Medulla oblongata (tissue), 1 donor: ENCODE results near the gene CAB39L.
A peak's percentile ranks its signal among the peaks of the same experiment; 100 is the strongest.

Experiments
- DNase-seq: peaks from one replicate; pipeline ENCODE4 v3.0.0-alpha.2; 2015; ENCODE audit errors: extremely low spot score

CAB39L gene

DNA sequence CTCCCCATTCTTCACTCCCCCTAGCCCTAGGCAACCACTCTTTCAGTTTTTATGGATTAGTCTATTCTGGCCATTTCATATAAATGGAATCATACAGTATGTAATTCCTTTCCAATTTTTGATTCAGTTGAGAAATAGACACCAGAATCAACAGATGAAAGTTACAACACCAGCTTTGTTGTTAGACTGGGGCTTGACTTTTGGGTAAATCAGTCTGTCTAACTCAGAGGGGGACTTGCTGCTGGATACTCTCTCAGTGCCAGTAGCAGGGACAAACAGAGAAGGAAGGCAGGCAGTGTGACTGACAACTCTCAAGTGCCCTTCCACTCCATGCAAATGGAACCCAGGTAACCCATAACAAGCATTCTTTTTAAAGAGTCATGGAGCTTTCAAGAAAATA, 155.4 kb downstream of the CAB39L start:
- no peak for DNase-seq

DNA sequence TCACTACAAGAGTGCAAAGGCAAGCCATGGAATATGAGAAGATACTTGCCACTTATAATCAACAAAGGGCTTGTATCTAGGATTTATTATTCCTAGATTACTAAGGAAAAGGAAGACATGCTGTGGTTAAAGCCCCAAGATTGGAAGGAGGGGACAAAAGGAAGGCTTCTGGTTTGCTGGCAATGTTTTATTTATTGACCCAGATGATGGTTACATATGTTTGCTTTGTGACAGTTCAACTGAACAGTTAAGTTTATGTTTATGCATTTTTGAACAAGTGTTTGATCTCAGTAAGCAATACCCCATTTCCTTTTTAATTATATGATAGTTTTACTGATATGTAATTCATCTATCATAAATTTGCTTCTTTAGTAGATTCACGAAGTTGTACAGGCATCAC, 155.9 kb downstream of the CAB39L start:
- DNase-seq, result no peak

DNA sequence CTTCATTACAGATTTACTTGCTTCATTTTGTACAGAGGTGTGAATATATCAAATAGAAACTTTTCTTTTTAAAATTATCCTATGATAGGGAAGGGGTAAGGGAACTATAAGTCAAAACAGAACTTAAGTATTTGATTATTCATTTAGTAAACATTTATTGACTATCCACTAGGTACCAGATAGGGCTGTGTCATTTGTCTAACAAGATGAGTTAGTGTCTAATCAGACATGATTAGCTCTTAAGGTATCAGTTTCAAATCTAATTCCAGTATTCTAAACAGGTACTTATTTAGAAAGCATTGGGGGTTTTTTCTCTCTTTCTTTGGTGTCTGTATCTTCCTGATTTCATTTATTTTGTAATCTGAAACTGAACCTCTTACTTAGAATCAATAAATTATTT, 164.0 kb downstream of the CAB39L start:
- no peak for DNase-seq

DNA sequence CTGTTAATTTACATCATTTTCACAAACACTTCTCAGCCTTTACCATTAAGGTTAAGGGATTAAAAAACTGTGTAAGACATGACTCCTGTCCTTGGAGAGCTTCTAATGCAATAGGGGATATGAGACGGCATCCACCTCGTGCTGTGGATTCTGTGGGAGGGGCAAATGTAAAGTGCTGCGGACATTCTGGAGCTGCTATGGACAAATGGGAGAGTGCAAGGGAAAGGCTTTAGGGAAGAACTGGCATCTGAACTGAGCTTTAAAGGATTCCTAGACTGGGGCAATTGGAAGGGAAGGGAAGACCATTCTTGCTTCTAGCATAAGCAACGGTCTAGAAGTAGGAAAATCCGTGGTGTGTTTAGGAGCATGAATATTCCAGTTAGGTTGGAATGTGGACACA, 164.8 kb downstream of the CAB39L start:
- DNase-seq, result no peak

DNA sequence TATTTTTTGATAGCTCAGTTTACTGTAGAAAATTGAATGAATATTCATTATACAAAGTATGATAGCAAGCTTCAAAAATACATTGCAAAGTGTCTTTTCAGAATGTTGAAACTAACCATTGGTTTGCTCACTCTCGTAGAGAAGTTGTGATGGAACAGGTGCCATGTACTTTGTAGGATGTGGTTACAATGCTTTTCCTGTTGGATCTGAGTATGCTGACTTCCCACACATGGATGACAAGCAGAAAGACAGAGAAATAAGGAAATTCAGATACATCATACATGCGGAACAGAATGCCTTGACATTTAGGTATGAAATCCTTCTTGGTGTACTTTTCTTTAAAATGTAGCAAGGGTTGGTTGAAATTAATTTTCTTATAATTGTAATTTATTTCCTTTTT, 165.7 kb downstream of the CAB39L start:
- no peak for DNase-seq

DNA sequence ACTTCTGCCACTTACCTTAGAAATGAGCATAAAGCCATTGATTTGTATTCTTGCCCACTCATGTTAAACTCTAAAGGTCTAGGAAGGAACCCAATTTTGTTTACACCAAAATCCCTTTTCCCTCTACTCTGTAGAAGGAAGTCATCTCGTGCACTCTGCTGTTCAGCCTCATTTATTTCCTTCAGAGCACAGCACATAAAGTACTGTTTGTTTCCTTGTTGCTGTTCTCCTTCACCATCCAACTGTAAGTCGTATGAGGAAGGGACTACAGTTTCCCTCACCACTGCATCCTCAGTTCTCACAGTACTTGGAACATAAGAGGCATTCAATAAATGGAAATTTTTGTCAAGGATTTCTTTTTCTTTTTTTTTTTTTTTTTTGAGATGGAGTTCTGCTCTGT, 171.6 kb downstream of the CAB39L start:
- peak; percentile 13 for DNase-seq

DNA sequence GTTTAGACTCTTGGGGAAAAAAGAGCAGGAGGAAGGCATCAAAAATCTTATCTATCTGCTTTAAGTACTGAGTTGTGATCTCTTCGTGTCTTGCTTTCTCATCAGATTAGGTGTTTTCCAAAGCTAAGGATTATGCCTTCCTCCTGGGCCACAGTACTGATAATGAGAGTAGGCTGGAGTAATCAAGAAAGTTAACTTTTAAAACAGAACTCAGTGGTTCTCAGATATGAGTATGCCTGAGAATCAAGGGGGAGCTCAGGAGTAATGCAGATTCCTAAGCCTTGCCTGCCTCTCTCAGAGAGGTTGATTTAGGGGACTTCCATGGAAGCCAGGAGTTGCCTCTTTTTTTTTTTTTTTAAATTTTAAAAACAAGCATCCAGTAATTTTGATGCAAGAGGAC, 172.6 kb downstream of the CAB39L start:
- DNase-seq, result no peak

DNA sequence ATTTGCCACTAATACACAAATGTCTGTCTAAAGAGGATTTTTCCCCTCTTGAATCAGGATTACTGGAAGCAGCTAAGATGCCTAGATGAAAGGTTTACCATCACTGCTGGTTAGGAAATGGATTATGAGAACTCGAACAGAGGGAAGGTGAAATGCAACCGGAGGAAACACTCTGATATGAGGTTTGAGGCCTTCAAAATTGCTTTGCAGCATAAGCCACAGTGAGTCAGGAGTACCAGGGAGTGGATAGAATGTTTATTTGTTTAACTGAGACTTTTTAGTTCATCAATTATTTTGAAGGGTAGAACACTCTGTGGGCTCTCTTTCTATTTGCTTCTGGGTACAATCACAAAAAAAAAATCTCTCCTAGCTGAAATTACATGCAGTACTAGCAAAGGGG, 178.0 kb downstream of the CAB39L start:
- DNase-seq, result no peak

DNA sequence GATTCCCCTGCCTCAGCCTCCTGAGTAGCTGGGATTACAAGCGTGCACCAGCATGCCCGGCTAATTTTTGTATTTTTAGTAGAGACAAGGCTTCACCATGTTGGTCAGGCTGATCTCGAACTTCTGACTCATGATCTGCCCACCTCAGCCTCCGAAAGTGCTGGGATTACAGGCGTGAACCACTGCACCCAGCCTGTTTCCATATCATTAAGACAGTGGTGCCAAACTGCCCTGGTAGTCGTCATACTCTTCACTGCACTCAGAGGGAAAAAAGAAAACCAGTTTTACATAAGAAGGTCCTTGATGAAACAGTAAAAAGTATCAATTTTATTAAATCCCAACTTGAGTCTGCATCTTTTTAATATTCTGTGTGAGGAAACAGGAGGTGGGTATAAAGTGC, 181.2 kb downstream of the CAB39L start:
- DNase-seq, result no peak

DNA sequence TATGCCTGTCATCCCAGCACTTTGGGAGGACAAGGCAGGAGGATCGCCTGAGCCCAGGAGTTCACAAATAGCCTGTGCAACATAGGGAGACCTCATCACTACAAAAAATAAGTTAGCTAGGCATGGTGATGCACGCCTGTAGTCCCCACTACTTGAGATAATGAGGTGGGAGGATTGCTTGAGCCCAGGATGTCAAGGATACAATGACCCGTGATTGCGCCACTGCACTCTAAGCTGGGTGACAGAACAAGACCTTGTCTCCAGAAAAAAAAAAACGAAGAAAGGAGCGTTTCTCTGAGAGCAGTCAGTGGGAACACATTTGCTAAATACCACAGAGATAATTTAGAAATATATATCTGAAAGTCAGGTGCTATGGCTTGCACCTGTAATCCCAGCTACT, 184.3 kb downstream of the CAB39L start:
- no peak for DNase-seq
